Gastrocnemius medialis (tissue), 4 donors: ENCODE data around the gene DHRS9. TPM values are rescaled to one million over a fixed set of nuclear protein-coding genes. Genes with fewer than 3 reads are reported as not detected.

ENCODE experiments used
- ATAC-seq, 2 donors: fragments of 150-250 bp; one replicate each; pipeline ENCODE4 v1.9.1; 2016
- DNase-seq, 2 donors: peaks; one replicate each; pipeline ENCODE4 v3.0.0-alpha.2; 2019
- H3K27ac ChIP-seq, 4 donors: fragments of 200-600 bp; sonication (generic); 1 replicate in 1 of 4; 2 replicates in 3 of 4; pipeline ENCODE4 v1.5.1; 2016 to 2018; ENCODE audit warnings: mild to moderate bottlenecking in 2 of 4, moderate library complexity in 1 of 4
- H3K27me3 ChIP-seq, 3 donors: fragments of 200-600 bp; sonication (generic) in 2 of 3; 1 replicate in 1 of 3; 2 replicates in 2 of 3; pipeline versions ENCODE4 v1.5.1 to v1.6.0; 2016 to 2019; ENCODE audit warnings: mild to moderate bottlenecking in 1 of 3, moderate library complexity in 1 of 3
- H3K36me3 ChIP-seq, 2 donors: fragments of 200-600 bp; sonication (generic) in 1 of 2; one replicate each; pipeline ENCODE4 v1.5.1; 2017 to 2018
- H3K4me1 ChIP-seq, 2 donors: fragments of 200-600 bp; sonication (generic) in 1 of 2; one replicate each; pipeline ENCODE4 v1.5.1; 2016 to 2017; ENCODE audit warnings: mild to moderate bottlenecking in 2 of 2
- H3K4me3 ChIP-seq, 4 donors: fragments of 200-600 bp; sonication (generic) in 3 of 4; 1 replicate in 1 of 4; 2 replicates in 3 of 4; pipeline ENCODE4 v1.5.1; 2016 to 2019; ENCODE audit warnings: mild to moderate bottlenecking in 2 of 4
- H3K9me3 ChIP-seq, 3 donors: fragments of 200-600 bp; sonication (generic) in 2 of 3; 1 replicate in 1 of 3; 2 replicates in 2 of 3; pipeline ENCODE4 v1.5.1; 2016 to 2019
- POLR2A ChIP-seq, 2 donors: fragments of 450-650 bp; IDR thresholded peaks; one replicate each; pipeline ENCODE4 v1.6.1; 2017; ENCODE audit warnings: antibody characterized with exemption in 2 of 2, mild to moderate bottlenecking in 2 of 2, moderate library complexity in 2 of 2
- in situ Hi-C, 4 donors: fragments of 200-750 bp; cut with MboI; loops; one replicate each; pipeline versions ENCODE4 v1.15.0 to v1.8.0; 2017; ENCODE audit warnings: low sequenced_read_pairs in 4 of 4
- intact Hi-C: fragments of 100-400 bp; cut with DNase I; formaldehyde crosslinking; loops from one replicate; pipeline ENCODE4 v1.15.1; 2023; ENCODE audit warnings: low total_unique reads
- total RNA-seq, 4 donors: library from RNA; depleted of rRNA; stranded (reverse); fragments of >200 nt; gene quantifications; one replicate each; pipeline versions ENCODE4 v1.1.0 to v1.2.3, GENCODE V29; 2016
- TF ChIP-seq, protein P1 (sequence below), 5 experiments: fragments of 450-650 bp in 3 of 5; fragments of 200-600 bp in 2 of 5; sonication (generic) in 2 of 5; IDR thresholded peaks in 4 of 5; conservative IDR thresholded peaks in 1 of 5; 1 replicate in 4 of 5; 2 replicates in 1 of 5; pipeline ENCODE4 v1.5.1; 2016 to 2019; ENCODE audit warnings: antibody characterized with exemption in 5 of 5, mild to moderate bottlenecking in 3 of 5, moderate library complexity in 3 of 5

Gene DHRS9
- total RNA-seq, 4 donors from 2014 or later = 0.23 to 0.68 (median 0.33) TPM; not detected in 1

DNA sequence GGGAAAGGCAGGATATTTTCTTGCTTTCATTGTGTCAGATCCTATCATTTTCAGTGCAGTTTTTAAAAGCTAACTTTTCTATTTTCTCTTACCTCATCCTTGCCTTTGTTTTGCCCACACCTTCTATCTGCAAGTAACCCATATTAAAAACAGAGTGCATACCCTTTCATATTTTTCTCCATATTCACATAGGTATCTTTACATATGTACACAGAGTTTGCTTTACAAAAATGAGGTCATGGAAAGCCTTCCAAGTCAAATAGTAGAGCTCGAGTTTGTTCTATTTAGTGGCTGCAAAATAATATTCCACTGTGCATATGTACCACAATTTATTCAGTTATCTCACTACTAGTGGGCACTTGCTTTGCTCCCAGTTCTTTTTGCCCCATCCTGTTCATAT lies 3.9 kb upstream of the DHRS9 start:
- no peaks in the 10 kb centered on the region for H3K27me3 ChIP-seq
- intact Hi-C loops = no loop called here
- no peak overlapping the region for H3K27ac ChIP-seq
- H3K4me1 ChIP-seq = no peaks in the 10 kb centered on the region
- H3K9me3 ChIP-seq = no peaks in the 10 kb centered on the region
- no peak overlapping the region for H3K4me3 ChIP-seq
- no peaks in the 10 kb centered on the region for H3K36me3 ChIP-seq
- ATAC-seq (no peak), DNase-seq (no peak)
- no peak for TF ChIP-seq POLR2A (IDR thresholded peaks at IDR 0.05)
- TF ChIP-seq, protein P1, sequence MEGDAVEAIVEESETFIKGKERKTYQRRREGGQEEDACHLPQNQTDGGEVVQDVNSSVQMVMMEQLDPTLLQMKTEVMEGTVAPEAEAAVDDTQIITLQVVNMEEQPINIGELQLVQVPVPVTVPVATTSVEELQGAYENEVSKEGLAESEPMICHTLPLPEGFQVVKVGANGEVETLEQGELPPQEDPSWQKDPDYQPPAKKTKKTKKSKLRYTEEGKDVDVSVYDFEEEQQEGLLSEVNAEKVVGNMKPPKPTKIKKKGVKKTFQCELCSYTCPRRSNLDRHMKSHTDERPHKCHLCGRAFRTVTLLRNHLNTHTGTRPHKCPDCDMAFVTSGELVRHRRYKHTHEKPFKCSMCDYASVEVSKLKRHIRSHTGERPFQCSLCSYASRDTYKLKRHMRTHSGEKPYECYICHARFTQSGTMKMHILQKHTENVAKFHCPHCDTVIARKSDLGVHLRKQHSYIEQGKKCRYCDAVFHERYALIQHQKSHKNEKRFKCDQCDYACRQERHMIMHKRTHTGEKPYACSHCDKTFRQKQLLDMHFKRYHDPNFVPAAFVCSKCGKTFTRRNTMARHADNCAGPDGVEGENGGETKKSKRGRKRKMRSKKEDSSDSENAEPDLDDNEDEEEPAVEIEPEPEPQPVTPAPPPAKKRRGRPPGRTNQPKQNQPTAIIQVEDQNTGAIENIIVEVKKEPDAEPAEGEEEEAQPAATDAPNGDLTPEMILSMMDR (IDR thresholded peaks at IDR 0.05 in 4 of 5, conservative IDR thresholded peaks at IDR 0.05 in 1 of 5) = no peak
- in situ Hi-C loops = no loop called here

DNA sequence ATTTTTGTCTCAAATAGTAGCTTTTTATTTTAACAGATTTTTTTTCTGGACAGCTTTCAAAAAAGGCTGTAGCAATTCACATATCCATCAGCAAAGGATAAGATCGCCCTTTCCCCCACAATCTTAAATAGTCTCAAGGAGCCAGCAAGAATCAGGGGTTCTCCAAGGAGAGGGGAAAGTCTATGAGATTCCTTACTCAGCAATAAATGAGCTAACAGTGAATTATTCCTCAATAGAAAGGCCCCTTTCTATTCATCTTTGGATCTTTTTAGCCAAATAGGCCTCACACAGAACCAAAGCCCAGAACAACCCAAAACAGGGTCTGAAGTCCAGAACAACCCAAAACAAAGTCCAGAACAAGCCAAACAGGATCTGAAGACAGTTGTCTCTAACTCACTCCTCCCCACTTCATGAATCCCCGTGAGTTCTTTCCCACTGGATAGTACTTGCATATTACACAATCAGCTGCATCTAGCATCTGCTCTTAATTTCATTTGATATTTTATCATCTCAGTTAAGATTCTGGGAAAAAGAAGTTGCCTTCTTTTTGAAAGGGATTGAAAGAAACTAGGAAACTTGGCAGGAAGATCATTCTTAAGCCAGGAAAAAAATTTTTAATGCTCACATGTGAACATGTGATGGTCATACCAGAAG lies 3.4 kb upstream of the DHRS9 start:
- in situ Hi-C loops (no loop called here), intact Hi-C loops (no loop called here)
- Histone ChIP-seq H3K27me3 (no peaks in the 10 kb centered on the region), H3K27ac (no peak overlapping the region), H3K4me3 (no peak overlapping the region), H3K36me3 (no peaks in the 10 kb centered on the region), H3K4me1 (no peaks in the 10 kb centered on the region), H3K9me3 (no peaks in the 10 kb centered on the region)
- TF ChIP-seq, protein P1 (IDR thresholded peaks at IDR 0.05 in 4 of 5, conservative IDR thresholded peaks at IDR 0.05 in 1 of 5) = no peak
- TF ChIP-seq POLR2A (IDR thresholded peaks at IDR 0.05) = no peak
- DNase-seq (no peak), ATAC-seq (no peak)

DNA sequence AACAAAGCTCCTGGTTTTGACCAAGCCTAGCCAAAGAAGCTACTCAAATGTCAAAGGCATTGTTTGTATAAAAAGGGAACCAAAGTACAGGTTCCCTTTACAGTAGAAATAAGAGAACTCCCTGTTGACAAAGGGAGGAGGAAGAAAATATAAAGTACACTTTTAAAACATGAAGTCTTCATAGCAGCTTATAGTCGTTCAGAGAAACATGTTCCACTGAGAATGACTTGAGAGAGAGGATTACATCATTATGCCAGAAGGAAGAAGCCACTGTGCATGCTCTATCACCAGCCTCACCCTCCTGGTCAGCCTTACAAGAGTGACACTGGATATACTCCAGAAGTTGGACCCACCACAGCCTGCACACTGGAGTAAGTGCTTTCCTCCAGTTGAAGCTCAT lies 2.5 kb upstream of the DHRS9 start:
- TF ChIP-seq, protein P1 (IDR thresholded peaks at IDR 0.05 in 4 of 5, conservative IDR thresholded peaks at IDR 0.05 in 1 of 5) = no peak
- TF ChIP-seq POLR2A (IDR thresholded peaks at IDR 0.05) = no peak
- Histone ChIP-seq H3K27ac (no peak overlapping the region), H3K4me1 (no peaks in the 10 kb centered on the region), H3K9me3 (no peaks in the 10 kb centered on the region), H3K27me3 (no peaks in the 10 kb centered on the region), H3K4me3 (no peak overlapping the region), H3K36me3 (no peaks in the 10 kb centered on the region)
- intact Hi-C loops (no loop called here), in situ Hi-C loops (no loop called here)
- DNase-seq = no peak
- no peak for ATAC-seq

DNA sequence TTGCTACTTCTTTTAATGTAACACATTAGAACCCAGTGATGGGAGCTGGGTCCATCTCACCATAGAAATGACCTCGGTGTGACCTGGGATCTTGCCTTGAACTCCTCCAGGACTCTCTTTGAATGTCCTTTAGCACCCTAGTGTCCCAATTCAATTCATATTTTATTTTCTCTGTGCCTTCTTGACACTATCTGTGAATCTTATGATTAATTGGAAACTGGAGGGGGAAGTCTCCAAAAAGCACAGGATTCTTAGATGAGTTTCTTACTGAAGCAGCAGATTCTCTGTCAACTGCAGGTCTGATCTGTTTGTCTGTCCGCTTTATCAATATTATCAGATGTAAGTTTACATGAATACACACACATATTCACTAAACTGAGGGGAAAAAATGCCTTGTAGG lies 470 bp downstream of the DHRS9 start:
- H3K4me3 ChIP-seq = no peak overlapping the region
- no peak for DNase-seq
- no peaks in the 10 kb centered on the region for H3K36me3 ChIP-seq
- in situ Hi-C loops = no loop called here
- ATAC-seq = no peak
- TF ChIP-seq, protein P1 (IDR thresholded peaks at IDR 0.05 in 4 of 5, conservative IDR thresholded peaks at IDR 0.05 in 1 of 5) = no peak
- TF ChIP-seq POLR2A (IDR thresholded peaks at IDR 0.05) = no peak
- H3K27me3 ChIP-seq = no peaks in the 10 kb centered on the region
- no peaks in the 10 kb centered on the region for H3K9me3 ChIP-seq
- intact Hi-C loops = no loop called here
- no peak overlapping the region for H3K27ac ChIP-seq
- no peaks in the 10 kb centered on the region for H3K4me1 ChIP-seq

DNA sequence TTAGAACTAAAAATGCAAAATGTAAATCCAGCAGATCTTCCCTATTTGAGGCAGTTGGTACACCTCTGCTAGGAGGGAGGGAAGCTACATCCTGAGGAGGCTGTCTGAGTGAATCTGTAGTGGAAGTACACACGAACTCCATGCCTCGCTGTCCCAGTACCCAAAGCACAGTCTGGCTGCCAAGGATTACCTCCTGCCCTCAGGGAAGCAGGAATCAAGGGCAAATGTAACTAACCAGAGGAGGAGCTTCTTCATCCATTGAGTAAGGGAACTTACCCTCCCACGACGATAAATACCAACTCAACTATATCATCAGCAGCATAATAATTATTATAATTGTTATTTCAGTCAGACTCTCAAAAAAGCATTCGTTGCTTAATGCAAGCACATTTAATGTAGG lies 2.1 kb downstream of the DHRS9 start:
- H3K4me3 ChIP-seq = no peak overlapping the region
- intact Hi-C loops = no loop called here
- H3K4me1 ChIP-seq = no peaks in the 10 kb centered on the region
- no peak overlapping the region for H3K27ac ChIP-seq
- no peaks in the 10 kb centered on the region for H3K27me3 ChIP-seq
- H3K36me3 ChIP-seq = no peaks in the 10 kb centered on the region
- in situ Hi-C loops = no loop called here
- ATAC-seq (no peak), DNase-seq (no peak)
- no peak for TF ChIP-seq POLR2A (IDR thresholded peaks at IDR 0.05)
- TF ChIP-seq, protein P1 (IDR thresholded peaks at IDR 0.05 in 4 of 5, conservative IDR thresholded peaks at IDR 0.05 in 1 of 5) = no peak
- H3K9me3 ChIP-seq = no peaks in the 10 kb centered on the region
